ENCODE data around the gene LDLRAD4.

Gene LDLRAD4

GRCh38 chr18:13399511-13399910, 181.0 kb downstream of the LDLRAD4 start:
- DNase-seq (ENCODE audit: low read depth in 2 of 2, low spot score in 1 of 2), result no peak

- DNase-seq (ENCODE audit: low read depth in 2 of 2, low spot score in 1 of 2), result no peak
Measured at GRCh38 chr18:13400636-13401315, 182.2 kb downstream of the LDLRAD4 start.

GRCh38 chr18:13401404-13401803, 182.8 kb downstream of the LDLRAD4 start:
- no peak for DNase-seq (ENCODE audit: low read depth in 2 of 2, low spot score in 1 of 2)

- no peak for DNase-seq (ENCODE audit: low read depth in 2 of 2, low spot score in 1 of 2)
Measured at GRCh38 chr18:13401826-13402225, 183.3 kb downstream of the LDLRAD4 start.

GRCh38 chr18:13403786-13404549, 185.4 kb downstream of the LDLRAD4 start:
- DNase-seq (ENCODE audit: low read depth in 2 of 2, low spot score in 1 of 2), result no peak

GRCh38 chr18:13405305-13406038, 186.9 kb downstream of the LDLRAD4 start:
- no peak for DNase-seq (ENCODE audit: low read depth in 2 of 2, low spot score in 1 of 2)

GRCh38 chr18:13406049-13406615, 187.6 kb downstream of the LDLRAD4 start:
- DNase-seq (ENCODE audit: low read depth in 2 of 2, low spot score in 1 of 2), result no peak

GRCh38 chr18:13406736-13407135, 188.2 kb downstream of the LDLRAD4 start:
- no peak for DNase-seq (ENCODE audit: low read depth in 2 of 2, low spot score in 1 of 2)

- no peak for DNase-seq (ENCODE audit: low read depth in 2 of 2, low spot score in 1 of 2)
Measured at GRCh38 chr18:13407484-13407883, 188.9 kb downstream of the LDLRAD4 start.

GRCh38 chr18:13409026-13409425, 190.5 kb downstream of the LDLRAD4 start:
- DNase-seq (ENCODE audit: low read depth in 2 of 2, low spot score in 1 of 2), result no peak

- no peak for DNase-seq (ENCODE audit: low read depth in 2 of 2, low spot score in 1 of 2)
Measured at GRCh38 chr18:13409997-13410396, 191.4 kb downstream of the LDLRAD4 start.

- no peak for DNase-seq (ENCODE audit: low read depth in 2 of 2, low spot score in 1 of 2)
Measured at GRCh38 chr18:13410471-13410870, 191.9 kb downstream of the LDLRAD4 start.

- DNase-seq (ENCODE audit: low read depth in 2 of 2, low spot score in 1 of 2), result no peak
Measured at GRCh38 chr18:13412017-13412416, 193.5 kb downstream of the LDLRAD4 start.

- DNase-seq (ENCODE audit: low read depth in 2 of 2, low spot score in 1 of 2), result no peak
Measured at GRCh38 chr18:13412901-13413300, 194.3 kb downstream of the LDLRAD4 start.

- no peak for DNase-seq (ENCODE audit: low read depth in 2 of 2, low spot score in 1 of 2)
Measured at GRCh38 chr18:13414102-13414501, 195.5 kb downstream of the LDLRAD4 start.

- DNase-seq (ENCODE audit: low read depth in 2 of 2, low spot score in 1 of 2), result no peak
Measured at GRCh38 chr18:13414521-13414920, 196.0 kb downstream of the LDLRAD4 start.

GRCh38 chr18:13415736-13416135, 197.2 kb downstream of the LDLRAD4 start:
- DNase-seq (ENCODE audit: low read depth in 2 of 2, low spot score in 1 of 2), result no peak

- DNase-seq (ENCODE audit: low read depth in 2 of 2, low spot score in 1 of 2), result no peak
Measured at GRCh38 chr18:13416208-13416607, 197.6 kb downstream of the LDLRAD4 start.

- DNase-seq (ENCODE audit: low read depth in 2 of 2, low spot score in 1 of 2), result no peak
Measured at GRCh38 chr18:13416848-13417247, 198.3 kb downstream of the LDLRAD4 start.

GRCh38 chr18:13418013-13418710, 199.6 kb downstream of the LDLRAD4 start:
- no peak for DNase-seq (ENCODE audit: low read depth in 2 of 2, low spot score in 1 of 2)

All from stimulated activated CD8-positive, alpha-beta memory T cell treated with anti-CD3 and anti-CD28 coated beads, Interleukin-4, amount 100 ng/mL, for 4 hours (primary cell).